Neutrophil (primary cell): ENCODE data around the gene CACNA2D1.

Experiments used
- H3K27ac ChIP-seq: fragments of 200-600 bp; sonication (generic); 2 replicates; pipeline ENCODE4 v1.5.1; 2016; ENCODE audit warnings: mild to moderate bottlenecking, moderate library complexity
- H3K27me3 ChIP-seq: fragments of 200-600 bp; sonication (generic); 2 replicates; pipeline ENCODE4 v1.6.0; 2016; ENCODE audit warnings: mild to moderate bottlenecking
- H3K36me3 ChIP-seq: fragments of 200-600 bp; sonication (generic); 2 replicates; pipeline ENCODE4 v1.5.1; 2017
- H3K4me1 ChIP-seq, 2 experiments: fragments of 200-600 bp in 1 of 2; sonication (generic) in 1 of 2; 1 replicate in 1 of 2; 2 replicates in 1 of 2; pipeline versions ENCODE4 v1.5.1 to v1.6.1; 2013 to 2016; ENCODE audit warnings: low read depth in 1 of 2, low read length in 1 of 2, mild to moderate bottlenecking in 1 of 2, moderate library complexity in 1 of 2; ENCODE audit not compliant: control insufficient read depth in 1 of 2, insufficient read depth in 1 of 2
- H3K4me3 ChIP-seq, 2 experiments: fragments of 200-600 bp in 1 of 2; sonication (generic) in 1 of 2; 1 replicate in 1 of 2; 2 replicates in 1 of 2; pipeline ENCODE4 v1.5.1; 2013 to 2016; ENCODE audit warnings: low read depth in 1 of 2, low read length in 1 of 2, mild to moderate bottlenecking in 1 of 2, moderate library complexity in 1 of 2
- H3K9me3 ChIP-seq: fragments of 200-600 bp; sonication (generic); 2 replicates; pipeline ENCODE4 v1.5.1; 2016
- CTCF ChIP-seq: fragments of 200-600 bp; sonication (generic); IDR thresholded peaks from 2 replicates; pipeline ENCODE4 v1.5.1; 2016; ENCODE audit warnings: antibody characterized with exemption

Gene CACNA2D1

GRCh38 chr7:82293467-82293866, 150.1 kb downstream of the CACNA2D1 start:
- H3K27ac ChIP-seq, result no peak overlapping the region
- no peaks in the 10 kb centered on the region for H3K36me3 ChIP-seq
- TF ChIP-seq CTCF, result no peak

GRCh38 chr7:82291931-82292330, 151.6 kb downstream of the CACNA2D1 start:
- Histone ChIP-seq H3K4me1 (no peaks in the 10 kb centered on the region), H3K9me3 (no peaks in the 10 kb centered on the region), H3K27ac (no peak overlapping the region), H3K27me3 (no peaks in the 10 kb centered on the region), H3K4me3 (no peak overlapping the region), H3K36me3 (no peaks in the 10 kb centered on the region)
- no peak for TF ChIP-seq CTCF

More at GRCh38 chr7:82293467-82293866, 150.1 kb downstream of the CACNA2D1 start:
- Histone ChIP-seq H3K4me1 (no peaks in the 10 kb centered on the region), H3K9me3 (no peaks in the 10 kb centered on the region), H3K27me3 (no peaks in the 10 kb centered on the region), H3K4me3 (no peak overlapping the region)

GRCh38 chr7:82289889-82290288, 153.7 kb downstream of the CACNA2D1 start:
- Histone ChIP-seq H3K9me3 (no peaks in the 10 kb centered on the region), H3K4me1 (no peaks in the 10 kb centered on the region), H3K27me3 (no peaks in the 10 kb centered on the region), H3K4me3 (no peak overlapping the region), H3K27ac (no peak overlapping the region), H3K36me3 (no peaks in the 10 kb centered on the region)
- TF ChIP-seq CTCF, result no peak

- no peak for TF ChIP-seq CTCF
- Histone ChIP-seq H3K27ac (no peak overlapping the region), H3K9me3 (no peaks in the 10 kb centered on the region)
These were observed 154.4 kb downstream of the CACNA2D1 start for GRCh38 chr7:82289152-82289535.

GRCh38 chr7:82286798-82287140, 156.8 kb downstream of the CACNA2D1 start:
- Histone ChIP-seq H3K27ac (no peak overlapping the region), H3K36me3 (no peaks in the 10 kb centered on the region), H3K4me3 (no peak overlapping the region), H3K4me1 (no peaks in the 10 kb centered on the region), H3K9me3 (no peaks in the 10 kb centered on the region), H3K27me3 (no peaks in the 10 kb centered on the region)
- no peak for TF ChIP-seq CTCF

More at GRCh38 chr7:82289152-82289535, 154.4 kb downstream of the CACNA2D1 start:
- Histone ChIP-seq H3K27me3 (no peaks in the 10 kb centered on the region), H3K4me1 (no peaks in the 10 kb centered on the region), H3K36me3 (no peaks in the 10 kb centered on the region), H3K4me3 (no peak overlapping the region)
